HCEC 1CT (cell line): ENCODE results near the gene OR10Z1.

Experiments
- DNase-seq: peaks from one replicate; pipeline ENCODE4 v3.0.0-alpha.2; 2017

The OR10Z1 gene, protein sequence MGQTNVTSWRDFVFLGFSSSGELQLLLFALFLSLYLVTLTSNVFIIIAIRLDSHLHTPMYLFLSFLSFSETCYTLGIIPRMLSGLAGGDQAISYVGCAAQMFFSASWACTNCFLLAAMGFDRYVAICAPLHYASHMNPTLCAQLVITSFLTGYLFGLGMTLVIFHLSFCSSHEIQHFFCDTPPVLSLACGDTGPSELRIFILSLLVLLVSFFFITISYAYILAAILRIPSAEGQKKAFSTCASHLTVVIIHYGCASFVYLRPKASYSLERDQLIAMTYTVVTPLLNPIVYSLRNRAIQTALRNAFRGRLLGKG

GRCh38 chr1:158604968-158605367 lies at the start of gene OR10Z1:
TSS of gene OR10Z1 (plus strand) at chr1:158605268. CDS start at chr1:158606439, 1,171 bp downstream.
- DNase-seq, result no peak

DNA sequence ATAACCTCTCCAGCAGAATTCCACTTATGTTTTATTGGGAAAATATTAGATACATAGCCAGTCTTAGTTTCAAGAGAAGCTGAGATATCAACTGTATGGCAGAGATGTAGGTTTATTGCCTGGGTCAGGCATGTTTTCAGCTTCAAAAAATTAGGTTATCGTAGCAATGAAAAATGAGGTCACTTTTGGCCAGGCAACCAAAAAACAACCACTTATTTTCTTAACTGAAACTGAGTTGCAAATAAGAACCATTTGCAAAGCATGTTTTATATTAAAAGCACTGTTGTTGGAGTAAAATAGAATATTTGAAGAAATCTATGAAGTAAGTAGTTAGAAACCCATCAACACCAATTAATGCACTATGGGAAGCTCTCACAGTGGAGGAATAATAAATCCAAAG lies 45.4 kb upstream of the OR10Z1 start:
- no peak for DNase-seq

DNA sequence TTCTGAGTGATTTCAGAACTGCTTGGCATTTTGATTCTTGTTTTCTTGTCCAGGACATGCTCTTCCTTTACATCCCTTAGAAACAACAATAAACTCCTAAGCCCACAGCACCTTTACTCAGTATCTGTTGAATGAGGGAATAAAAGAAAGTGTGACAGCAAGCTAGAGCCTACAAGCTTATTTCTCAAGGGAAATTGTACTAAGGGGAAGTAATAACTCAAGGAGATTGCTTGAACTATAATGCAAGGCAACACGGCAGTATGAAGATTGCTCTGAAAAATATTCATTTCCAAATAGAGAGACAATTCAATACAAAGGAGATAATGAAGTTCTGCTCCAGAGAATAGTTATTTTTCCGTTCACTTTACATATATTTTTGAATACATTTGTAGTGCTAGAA lies 41.2 kb upstream of the OR10Z1 start:
- DNase-seq, result no peak

DNA sequence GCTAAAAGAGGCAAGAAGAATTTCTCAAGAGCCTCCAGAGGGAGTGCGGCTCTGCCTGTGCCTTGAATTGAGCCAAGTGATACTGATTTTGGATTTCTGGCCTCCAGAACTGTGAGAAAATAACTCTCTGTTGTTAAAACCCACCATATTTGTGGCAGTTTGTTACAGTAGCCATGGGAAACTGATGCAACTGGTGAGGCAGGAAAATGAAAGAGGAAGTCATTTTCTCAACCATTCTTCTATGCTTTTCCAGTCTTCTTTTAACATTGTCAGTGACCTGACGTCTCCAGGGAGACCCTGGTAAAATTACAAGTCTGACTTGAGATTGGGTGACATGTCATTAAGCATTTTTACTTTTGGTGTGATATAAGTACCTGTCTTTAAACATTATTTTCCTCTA lies 40.5 kb upstream of the OR10Z1 start:
- no peak for DNase-seq

GRCh38 chr1:158570480-158570879 lies 34.6 kb upstream of the OR10Z1 start, which contains the start of gene OR6P1:
TSS of gene OR6P1 (minus strand) at chr1:158570580. CDS start at chr1:158563604, 6,976 bp downstream.
- DNase-seq, result no peak

DNA sequence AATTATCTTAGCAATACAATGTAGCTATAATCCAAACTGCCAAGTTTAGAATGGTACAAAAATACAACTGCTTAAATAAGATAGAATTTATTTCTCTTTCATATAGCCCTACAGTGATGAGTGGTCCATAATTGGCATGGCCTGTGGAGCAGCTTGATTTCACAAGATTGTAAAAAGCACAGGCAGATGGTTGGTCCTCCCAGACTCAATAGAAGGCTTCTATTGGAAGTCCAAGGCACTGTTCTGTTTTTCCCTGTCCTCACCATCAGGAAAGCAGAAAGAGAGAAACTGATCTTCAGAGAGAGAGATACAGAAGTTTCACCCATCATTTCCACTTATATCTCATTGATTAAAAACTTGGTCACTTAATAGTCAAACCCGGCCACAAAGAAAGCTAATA lies 32.8 kb upstream of the OR10Z1 start:
- no peak for DNase-seq

GRCh38 chr1:158577561-158577960 lies 27.5 kb upstream of the OR10Z1 start:
- no peak for DNase-seq

DNA sequence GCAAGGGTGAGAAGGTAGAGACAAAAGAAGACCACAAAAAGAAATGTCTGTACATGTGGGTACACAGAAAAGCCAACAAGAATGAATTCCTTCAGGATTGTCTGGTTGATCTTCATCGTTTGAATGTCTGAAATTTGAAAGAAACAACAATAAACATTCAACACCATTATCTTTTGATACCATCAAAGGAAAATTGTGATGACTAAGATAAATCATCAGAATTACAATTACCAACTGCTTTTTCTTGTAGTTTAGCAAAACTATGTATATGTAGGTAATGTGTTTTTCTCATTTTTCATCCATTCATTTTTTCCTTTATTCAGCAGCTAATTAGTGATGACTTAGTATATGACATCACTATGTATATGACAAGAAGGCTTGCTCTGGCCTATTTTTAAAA lies 25.3 kb upstream of the OR10Z1 start, which contains the start of gene OR10X1:
OR10X1 (minus strand) TSS at position 167 of the 400 bp plus-strand sequence; CDS start at position 167, 0 bp downstream.
- DNase-seq, result no peak

GRCh38 chr1:158583962-158584361 lies 21.1 kb upstream of the OR10Z1 start:
- no peak for DNase-seq

DNA sequence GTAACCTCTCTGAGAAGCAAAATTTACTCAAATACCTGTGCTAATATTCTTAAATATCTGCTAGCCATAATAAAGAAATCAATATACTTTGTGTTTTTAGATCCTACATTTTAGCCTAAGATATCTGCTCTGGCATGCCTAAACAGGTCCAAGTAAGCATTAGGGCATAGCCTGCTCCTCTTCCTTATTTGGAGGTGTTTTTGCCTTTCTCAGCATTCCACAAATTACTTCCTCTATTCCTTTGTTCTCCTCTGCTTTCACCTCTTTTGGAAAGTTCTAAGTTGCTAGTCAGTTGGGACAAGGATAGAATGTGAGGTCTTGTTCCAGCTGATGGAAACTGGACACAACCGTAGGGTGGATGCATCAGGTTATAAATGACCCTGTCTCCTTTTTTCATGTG lies 18.1 kb upstream of the OR10Z1 start:
- DNase-seq, result no peak

- no peak for DNase-seq
Measured at GRCh38 chr1:158600735-158601134, 4.3 kb upstream of the OR10Z1 start.

DNA sequence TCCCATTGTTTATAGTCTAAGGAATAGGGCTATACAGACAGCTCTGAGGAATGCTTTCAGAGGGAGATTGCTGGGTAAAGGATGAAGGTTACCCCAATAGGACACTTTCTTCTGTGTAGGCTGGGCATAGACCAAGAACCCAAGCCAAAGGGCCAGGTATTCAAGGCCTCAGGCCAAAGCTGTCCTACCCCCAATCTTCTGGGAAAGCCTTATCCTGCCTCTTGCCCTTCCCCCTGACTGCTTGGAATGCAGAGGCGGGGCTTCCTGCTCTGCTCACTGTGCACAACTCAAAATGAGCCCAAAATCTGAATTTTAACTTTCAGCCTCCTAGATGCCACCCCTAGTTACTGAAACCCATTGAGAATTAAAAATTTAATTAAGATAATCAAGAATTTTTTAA lies 2.2 kb downstream of the OR10Z1 start:
- no peak for DNase-seq

- no peak for DNase-seq
Measured at GRCh38 chr1:158611916-158612315, 6.8 kb downstream of the OR10Z1 start.

GRCh38 chr1:158613764-158614163 lies 8.7 kb downstream of the OR10Z1 start:
- no peak for DNase-seq

DNA sequence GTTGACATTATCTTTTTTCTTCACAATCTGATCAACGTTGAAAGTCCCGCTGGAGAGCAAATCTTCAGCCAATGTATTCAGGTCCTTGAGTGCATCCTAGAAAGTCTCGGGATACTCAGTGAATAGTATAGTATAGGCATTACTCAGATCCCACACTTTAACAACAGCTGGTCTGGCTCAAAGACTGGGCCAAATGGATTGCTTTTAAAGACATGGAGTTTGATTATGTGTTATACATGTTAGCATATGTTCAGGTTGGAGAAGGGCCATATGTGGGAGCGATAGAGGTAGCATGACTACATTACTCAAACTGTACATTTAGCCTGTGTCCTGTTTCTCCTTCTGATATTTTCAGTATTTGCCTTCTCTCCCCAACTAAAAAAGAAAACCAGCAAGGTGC lies 33.1 kb downstream of the OR10Z1 start:
- DNase-seq, result no peak

GRCh38 chr1:158638904-158639303 lies 33.8 kb downstream of the OR10Z1 start:
- no peak for DNase-seq

DNA sequence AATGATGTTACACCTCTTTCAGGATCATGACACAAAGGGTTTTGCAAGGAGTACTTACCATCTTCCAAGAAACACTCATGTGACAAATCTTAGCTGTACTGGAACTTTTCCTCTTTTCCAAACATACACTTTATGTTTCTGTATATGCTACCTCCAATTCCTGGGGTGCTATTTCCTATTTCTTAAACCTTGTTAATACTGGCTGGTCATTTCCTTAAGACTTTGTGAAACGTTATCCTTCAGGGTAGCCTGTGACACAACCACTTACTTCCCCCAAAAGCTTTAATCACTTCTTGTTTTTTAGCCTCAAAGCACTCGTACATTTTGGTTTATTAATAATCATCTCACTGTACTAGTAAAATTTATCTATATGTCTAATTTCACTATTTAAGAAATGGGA lies 39.4 kb downstream of the OR10Z1 start:
- no peak for DNase-seq

DNA sequence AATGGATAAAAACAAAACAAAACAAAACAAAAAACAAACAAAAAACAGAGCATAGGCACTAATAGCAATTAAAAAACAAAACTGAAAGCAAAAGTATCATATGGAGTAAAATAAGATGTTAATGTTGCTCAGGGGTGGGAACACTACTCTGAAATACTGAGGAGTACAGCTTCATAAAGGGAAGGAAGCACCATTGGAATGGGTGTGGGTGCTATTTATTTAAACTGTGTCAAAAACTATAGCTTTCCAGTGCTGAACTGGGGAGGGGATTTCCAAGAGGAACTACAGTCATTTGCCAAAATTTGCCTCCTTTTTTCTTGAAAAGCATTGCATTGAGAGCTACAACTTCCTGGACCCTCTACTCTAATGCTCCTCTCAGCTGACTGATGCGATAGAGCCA lies 41.4 kb downstream of the OR10Z1 start:
- no peak for DNase-seq

GRCh38 chr1:158649052-158649451 lies 44.0 kb downstream of the OR10Z1 start:
- DNase-seq, result no peak

GRCh38 chr1:158652721-158653334 lies 47.8 kb downstream of the OR10Z1 start:
- no peak for DNase-seq

- DNase-seq, result no peak
Measured at GRCh38 chr1:158654086-158654485, 49.0 kb downstream of the OR10Z1 start.

DNA sequence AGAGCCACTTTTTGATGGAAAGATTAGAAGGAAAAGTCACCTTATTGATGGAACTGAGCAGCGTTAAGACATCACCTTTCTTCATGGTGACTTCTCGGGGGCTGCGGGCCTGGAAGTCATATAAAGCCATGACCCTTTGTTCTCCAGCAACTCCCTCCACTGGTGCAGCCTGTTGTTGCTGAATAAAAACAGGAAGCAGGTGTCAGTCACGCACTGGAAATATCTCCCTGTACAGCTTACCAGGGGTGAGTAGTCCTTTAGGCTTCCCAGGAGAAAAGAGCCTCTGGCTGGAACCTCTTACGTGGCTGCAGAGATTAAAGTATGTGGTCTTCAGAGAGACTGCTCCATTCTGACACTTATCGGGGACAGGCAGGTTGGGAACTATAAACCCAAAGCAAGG lies 49.5 kb downstream of the OR10Z1 start:
- DNase-seq, result no peak
